B cell (primary cell): Measurements from ENCODE around the gene DGCR2. TPM values are rescaled to one million over a fixed set of nuclear protein-coding genes. Genes with fewer than 3 reads are reported as not detected.

Experiments
- ATAC-seq: fragments of 200-7000 bp; cut with Tn5 transposase; one replicate; pipeline ENCODE4 v1.10.0; 2021; ENCODE audit warnings: low read depth, mild to moderate bottlenecking, moderate number of reproducible peaks, moderate library complexity
- CTCF ChIA-PET: fragments of 350-600 bp; sonication (Branson Sonifier 250); formaldehyde crosslinking; loops from one replicate; lab custom pipeline; 2021; ENCODE audit warnings: antibody characterized with exemption, inconsistent platforms; lab: Charles Lee
- POLR2A ChIA-PET: fragments of 350-600 bp; sonication (Branson Sonifier 250); formaldehyde crosslinking; loops from one replicate; lab custom pipeline; 2021; ENCODE audit warnings: antibody characterized with exemption; lab: Charles Lee
- DNase-seq: peaks from one replicate; pipeline ENCODE4 v3.0.0; 2013
- H2AFZ ChIP-seq: 2 replicates; pipeline ENCODE4 v1.6.1; 2012; ENCODE audit warnings: mild to moderate bottlenecking, low read depth, low read length; ENCODE audit not compliant: insufficient read depth, poor library complexity, severe bottlenecking
- H3K27ac ChIP-seq, 2 donors: 1 replicate in 1 of 2; 2 replicates in 1 of 2; pipeline ENCODE4 v1.5.1; 2012 to 2013; ENCODE audit warnings: low read length in 2 of 2, mild to moderate bottlenecking in 2 of 2, moderate library complexity in 1 of 2
- H3K27me3 ChIP-seq, 4 experiments: fragments of 200-600 bp in 1 of 4; sonication (generic) in 1 of 4; replicated peaks in 1 of 4; 1 replicate in 2 of 4; 2 replicates in 2 of 4; pipeline versions ENCODE4 v1.6.1 to v1.7.0; 2013 to 2016; ENCODE audit warnings: low read length in 3 of 4, mild to moderate bottlenecking in 2 of 4, mixed read lengths in 1 of 4, moderate library complexity in 1 of 4; ENCODE audit not compliant: insufficient read depth in 4 of 4, control insufficient read depth in 3 of 4; ENCODE audit errors: control extremely low read depth in 1 of 4
- H3K36me3 ChIP-seq, 2 experiments: replicated peaks in 1 of 2; 1 replicate in 1 of 2; 2 replicates in 1 of 2; pipeline versions ENCODE4 v1.6.1 to v1.7.1; 2013; ENCODE audit warnings: low read length in 1 of 2; ENCODE audit not compliant: insufficient read depth in 2 of 2, control insufficient read depth in 1 of 2; ENCODE audit errors: control extremely low read depth in 1 of 2, extremely low read depth in 1 of 2
- H3K4me1 ChIP-seq, 2 donors: fragments of 200-600 bp in 1 of 2; sonication (generic) in 1 of 2; 1 replicate in 1 of 2; 2 replicates in 1 of 2; pipeline versions ENCODE4 v1.5.1 to v1.6.1; 2013 to 2017; ENCODE audit warnings: low read length in 2 of 2; ENCODE audit not compliant: control insufficient read depth in 2 of 2, insufficient read depth in 2 of 2
- H3K4me2 ChIP-seq: replicated peaks from 2 replicates; pipeline ENCODE3; 2012; ENCODE audit warnings: mild to moderate bottlenecking, low read depth, low read length; ENCODE audit not compliant: poor library complexity, severe bottlenecking
- H3K4me3 ChIP-seq, 5 experiments: fragments of 200-600 bp in 1 of 5; sonication (generic) in 1 of 5; 1 replicate in 3 of 5; 2 replicates in 2 of 5; pipeline versions ENCODE4 v1.5.1 to v1.7.0; 2011 to 2016; ENCODE audit warnings: low read length in 4 of 5, mild to moderate bottlenecking in 4 of 5, low read depth in 2 of 5, control low read depth in 1 of 5, moderate library complexity in 1 of 5; ENCODE audit not compliant: insufficient read depth in 1 of 5; ENCODE audit errors: control extremely low read depth in 1 of 5, extremely low read depth in 1 of 5
- H3K79me2 ChIP-seq: fragments of 200-600 bp; sonication (generic); one replicate; pipeline ENCODE4 v1.6.0; 2016; ENCODE audit warnings: low read length; ENCODE audit not compliant: control insufficient read depth, insufficient read depth
- H3K9ac ChIP-seq: fragments of 200-600 bp; sonication (generic); 2 replicates; pipeline ENCODE4 v1.6.1; 2017; ENCODE audit warnings: mild to moderate bottlenecking, low read length, moderate library complexity
- H3K9me3 ChIP-seq, 3 donors: one replicate each; pipeline versions ENCODE4 v1.6.1 to v1.7.1; 2013; ENCODE audit warnings: low read length in 2 of 3; ENCODE audit not compliant: control insufficient read depth in 2 of 3, insufficient read depth in 1 of 3; ENCODE audit errors: control extremely low read depth in 1 of 3
- H4K20me1 ChIP-seq: 2 replicates; pipeline ENCODE4 v1.6.0; 2012; ENCODE audit warnings: mild to moderate bottlenecking, low read length; ENCODE audit not compliant: insufficient read depth, control insufficient read depth, poor library complexity, severe bottlenecking
- H3K27ac Mint-ChIP-seq: one replicate; pipeline ENCODE4 v1.8.0; 2021; ENCODE audit warnings: mixed read lengths
- H3K27me3 Mint-ChIP-seq: one replicate; pipeline ENCODE4 v1.8.0; 2021; ENCODE audit warnings: mixed read lengths
- H3K4me1 Mint-ChIP-seq: one replicate; pipeline ENCODE4 v1.8.0; 2021; ENCODE audit warnings: mixed read lengths
- H3K4me3 Mint-ChIP-seq: one replicate; pipeline ENCODE4 v1.8.0; 2021; ENCODE audit warnings: mixed read lengths
- H3K9me3 Mint-ChIP-seq: one replicate; pipeline ENCODE4 v1.8.0; 2022; ENCODE audit warnings: mixed read lengths; ENCODE audit not compliant: insufficient read depth
- EZH2 ChIP-seq: IDR thresholded peaks from 2 replicates; pipeline ENCODE4 v1.6.1; 2012; ENCODE audit warnings: borderline replicate concordance, low read depth, mild to moderate bottlenecking, moderate library complexity, low read length; ENCODE audit not compliant: insufficient read depth, poor library complexity, severe bottlenecking
- WGBS: methylation state at CpG from one replicate; pipeline ENCODE4 v1.1.5; 2013; ENCODE audit warnings: missing lambda C conversion rate; ENCODE audit not compliant: insufficient coverage; 5-methylcytosine and 5-hydroxymethylcytosine counted together
- intact Hi-C: fragments of 100-400 bp; cut with micrococcal nuclease; formaldehyde crosslinking; loops from one replicate; pipeline ENCODE4 v1.10.0; 2022
- polyA plus RNA-seq: library from polyadenylated mRNA; depleted of rRNA; stranded (reverse); fragments of >200 nt; gene quantifications from 2 replicates; pipeline ENCODE4 v1.2.3, GENCODE V29; 2012
- total RNA-seq, 2 donors: library from RNA; stranded (reverse); fragments of 120-200 nt in 1 of 2; gene quantifications; 1 replicate in 1 of 2; 2 replicates in 1 of 2; pipeline versions ENCODE4 v1.2.3 to v1.2.4, GENCODE V29; 2013 to 2022
- TF ChIP-seq, protein P1 (sequence below): fragments of 200-600 bp; IDR thresholded peaks from one replicate; pipeline ENCODE4 v1.8.0; 2022; ENCODE audit warnings: antibody characterized with exemption, mild to moderate bottlenecking

Gene DGCR2
- total and polyA plus RNA-seq, 2 donors (not counting 1 experiment from before 2014, with no cell fraction given), result 28.8 to 49.5 TPM

GRCh38 chr22:18997925-18998315 is 124.3 kb downstream of the DGCR2 start:
- peaks cover 0 to 10% (median 3%) of the 10 kb centered on the region in 4 experiments for H3K27me3 ChIP-seq
- no peak overlapping the region for H3K4me3 Mint-ChIP-seq
- H3K4me1 Mint-ChIP-seq, result no peaks in the 10 kb centered on the region
- H3K9me3 ChIP-seq, result peaks cover 0 to 3% (median 0%) of the 10 kb centered on the region in 3 donors
- peaks cover 34% of the 10 kb centered on the region for H3K27me3 Mint-ChIP-seq
- no peak for DNase-seq
- no peak for ATAC-seq
- WGBS, result 61% methylated on average over 22 of the region's 22 CpGs
- H4K20me1 ChIP-seq, result no peaks in the 10 kb centered on the region
- H3K4me1 ChIP-seq, result no peaks in the 10 kb centered on the region
- H3K36me3 ChIP-seq, result no peaks in the 10 kb centered on the region
- POLR2A ChIA-PET, result no interaction called here
- CTCF ChIA-PET, result interaction anchor here (1.0 kb wide), 1 partner anchor 632 kb away, joined by 3 read pairs; no protein-coding TSS in a partner anchor
- no peak overlapping the region for H3K27ac ChIP-seq
- no peak overlapping the region for H3K4me2 ChIP-seq
- no peak overlapping the region for H2AFZ ChIP-seq
- TF ChIP-seq EZH2, result no peak
- TF ChIP-seq, protein P1, sequence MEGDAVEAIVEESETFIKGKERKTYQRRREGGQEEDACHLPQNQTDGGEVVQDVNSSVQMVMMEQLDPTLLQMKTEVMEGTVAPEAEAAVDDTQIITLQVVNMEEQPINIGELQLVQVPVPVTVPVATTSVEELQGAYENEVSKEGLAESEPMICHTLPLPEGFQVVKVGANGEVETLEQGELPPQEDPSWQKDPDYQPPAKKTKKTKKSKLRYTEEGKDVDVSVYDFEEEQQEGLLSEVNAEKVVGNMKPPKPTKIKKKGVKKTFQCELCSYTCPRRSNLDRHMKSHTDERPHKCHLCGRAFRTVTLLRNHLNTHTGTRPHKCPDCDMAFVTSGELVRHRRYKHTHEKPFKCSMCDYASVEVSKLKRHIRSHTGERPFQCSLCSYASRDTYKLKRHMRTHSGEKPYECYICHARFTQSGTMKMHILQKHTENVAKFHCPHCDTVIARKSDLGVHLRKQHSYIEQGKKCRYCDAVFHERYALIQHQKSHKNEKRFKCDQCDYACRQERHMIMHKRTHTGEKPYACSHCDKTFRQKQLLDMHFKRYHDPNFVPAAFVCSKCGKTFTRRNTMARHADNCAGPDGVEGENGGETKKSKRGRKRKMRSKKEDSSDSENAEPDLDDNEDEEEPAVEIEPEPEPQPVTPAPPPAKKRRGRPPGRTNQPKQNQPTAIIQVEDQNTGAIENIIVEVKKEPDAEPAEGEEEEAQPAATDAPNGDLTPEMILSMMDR, result no peak
- H3K79me2 ChIP-seq, result no peaks in the 10 kb centered on the region
- H3K9me3 Mint-ChIP-seq, result no peaks in the 10 kb centered on the region
- intact Hi-C loops, result no loop called here
- H3K9ac ChIP-seq, result no peak overlapping the region
- no peak overlapping the region for H3K4me3 ChIP-seq
- H3K27ac Mint-ChIP-seq, result no peak overlapping the region

- CTCF ChIA-PET, result no interaction called here
- H2AFZ ChIP-seq, result no peak overlapping the region
- H3K9me3 Mint-ChIP-seq, result no peaks in the 10 kb centered on the region
- H3K9me3 ChIP-seq, result peaks cover 0 to 3% (median 0%) of the 10 kb centered on the region in 3 donors
- no peak overlapping the region for H3K9ac ChIP-seq
- WGBS, result 84% methylated on average over 12 of the region's 12 CpGs
- no peak overlapping the region for H3K4me2 ChIP-seq
- H3K4me1 Mint-ChIP-seq, result no peaks in the 10 kb centered on the region
- peaks cover 35% of the 10 kb centered on the region for H3K27me3 Mint-ChIP-seq
- H3K4me1 ChIP-seq, result no peaks in the 10 kb centered on the region
- H3K79me2 ChIP-seq, result no peaks in the 10 kb centered on the region
- intact Hi-C loops, result no loop called here
- H3K4me3 ChIP-seq, result no peak overlapping the region
- peaks cover 0 to 6% (median under 1%) of the 10 kb centered on the region in 4 experiments for H3K27me3 ChIP-seq
- H3K27ac ChIP-seq, result no peak overlapping the region
- DNase-seq (no peak), ATAC-seq (no peak)
- H3K4me3 Mint-ChIP-seq, result no peak overlapping the region
- no peaks in the 10 kb centered on the region for H4K20me1 ChIP-seq
- no peak overlapping the region for H3K27ac Mint-ChIP-seq
- TF ChIP-seq, protein P1, result no peak
- TF ChIP-seq EZH2, result no peak
- POLR2A ChIA-PET, result no interaction called here
- H3K36me3 ChIP-seq, result no peaks in the 10 kb centered on the region
Observed at GRCh38 chr22:18997306-18997924, 124.8 kb downstream of the DGCR2 start.
